Gastrocnemius medialis (tissue), 4 donors: ENCODE results near the gene TMEM192. TPM values are rescaled to one million over a fixed set of nuclear protein-coding genes. Genes with fewer than 3 reads are reported as not detected.

Experiments
- ATAC-seq, 2 donors: fragments of 150-250 bp; one replicate each; pipeline ENCODE4 v1.9.1; 2016
- DNase-seq, 2 donors: peaks; one replicate each; pipeline ENCODE4 v3.0.0-alpha.2; 2019
- H3K27ac ChIP-seq, 4 donors: fragments of 200-600 bp; sonication (generic); 1 replicate in 1 of 4; 2 replicates in 3 of 4; pipeline ENCODE4 v1.5.1; 2016 to 2018; ENCODE audit warnings: mild to moderate bottlenecking in 2 of 4, moderate library complexity in 1 of 4
- H3K27me3 ChIP-seq, 3 donors: fragments of 200-600 bp; sonication (generic) in 2 of 3; 1 replicate in 1 of 3; 2 replicates in 2 of 3; pipeline versions ENCODE4 v1.5.1 to v1.6.0; 2016 to 2019; ENCODE audit warnings: mild to moderate bottlenecking in 1 of 3, moderate library complexity in 1 of 3
- H3K36me3 ChIP-seq, 2 donors: fragments of 200-600 bp; sonication (generic) in 1 of 2; one replicate each; pipeline ENCODE4 v1.5.1; 2017 to 2018
- H3K4me1 ChIP-seq, 2 donors: fragments of 200-600 bp; sonication (generic) in 1 of 2; one replicate each; pipeline ENCODE4 v1.5.1; 2016 to 2017; ENCODE audit warnings: mild to moderate bottlenecking in 2 of 2
- H3K4me3 ChIP-seq, 4 donors: fragments of 200-600 bp; sonication (generic) in 3 of 4; 1 replicate in 1 of 4; 2 replicates in 3 of 4; pipeline ENCODE4 v1.5.1; 2016 to 2019; ENCODE audit warnings: mild to moderate bottlenecking in 2 of 4
- H3K9me3 ChIP-seq, 3 donors: fragments of 200-600 bp; sonication (generic) in 2 of 3; 1 replicate in 1 of 3; 2 replicates in 2 of 3; pipeline ENCODE4 v1.5.1; 2016 to 2019
- CTCF ChIP-seq, 5 experiments: fragments of 450-650 bp in 3 of 5; fragments of 200-600 bp in 2 of 5; sonication (generic) in 2 of 5; IDR thresholded peaks in 4 of 5; conservative IDR thresholded peaks in 1 of 5; 1 replicate in 4 of 5; 2 replicates in 1 of 5; pipeline ENCODE4 v1.5.1; 2016 to 2019; ENCODE audit warnings: antibody characterized with exemption in 5 of 5, mild to moderate bottlenecking in 3 of 5, moderate library complexity in 3 of 5
- POLR2A ChIP-seq, 2 donors: fragments of 450-650 bp; IDR thresholded peaks; one replicate each; pipeline ENCODE4 v1.6.1; 2017; ENCODE audit warnings: antibody characterized with exemption in 2 of 2, mild to moderate bottlenecking in 2 of 2, moderate library complexity in 2 of 2
- in situ Hi-C, 4 donors: fragments of 200-750 bp; cut with MboI; loops; one replicate each; pipeline versions ENCODE4 v1.15.0 to v1.8.0; 2017; ENCODE audit warnings: low sequenced_read_pairs in 4 of 4
- intact Hi-C: fragments of 100-400 bp; cut with DNase I; formaldehyde crosslinking; loops from one replicate; pipeline ENCODE4 v1.15.1; 2023; ENCODE audit warnings: low total_unique reads
- total RNA-seq, 4 donors: library from RNA; depleted of rRNA; stranded (reverse); fragments of >200 nt; gene quantifications; one replicate each; pipeline versions ENCODE4 v1.1.0 to v1.2.3, GENCODE V29; 2016

TMEM192 gene
- 10 to 100 TPM; 15.3 to 28.9 (median 17.8) TPM for total RNA-seq

GRCh38 chr4:165112368-165113121 is at the start of gene TMEM192:
TSS of gene TMEM192 (minus strand) at chr4:165112860. CDS start at chr4:165112773, 87 bp downstream.
- H3K9me3 ChIP-seq = no peaks in the 10 kb centered on the region
- peaks cover 10 to 11% of the 10 kb centered on the region in 2 donors for H3K4me1 ChIP-seq
- peak within 1 kb of the TSS; percentile 76 to 98 (median 88) for H3K4me3 ChIP-seq
- DNase-seq (peak; percentile 90 to 93), ATAC-seq (peak; percentile 93 to 95)
- TF ChIP-seq POLR2A (IDR thresholded peaks at IDR 0.05) (peak; percentile 78 to 86), CTCF (IDR thresholded peaks at IDR 0.05 in 4 of 5, conservative IDR thresholded peaks at IDR 0.05 in 1 of 5) (peak in 3 of 5 experiments; percentile 17 to 30 (median 21))
- H3K36me3 ChIP-seq = no peaks in the 10 kb centered on the region
- H3K27me3 ChIP-seq = peaks cover 0 to 2% (median 0%) of the 10 kb centered on the region in 3 donors
- in situ Hi-C loops (loop anchor here in 2 of 4 donors (10.0 kb wide), 2 partner anchors 212 to 222 kb away; partner anchors contain the start of gene MSMO1 (in 1 of the 2)), intact Hi-C loops (loop anchor here (1.0 to 10.0 kb wide), 4 partner anchors 34 to 1948 kb away; partner anchors contain the start of genes KLHL2, MSMO1 and NAF1)
- H3K27ac ChIP-seq = peak within 1 kb of the TSS; percentile 85 to 96 (median 92)

GRCh38 chr4:165158762-165159161 is 46.1 kb upstream of the TMEM192 start:
- in situ Hi-C loops = no loop called here
- H3K36me3 ChIP-seq = no peaks in the 10 kb centered on the region

DNA sequence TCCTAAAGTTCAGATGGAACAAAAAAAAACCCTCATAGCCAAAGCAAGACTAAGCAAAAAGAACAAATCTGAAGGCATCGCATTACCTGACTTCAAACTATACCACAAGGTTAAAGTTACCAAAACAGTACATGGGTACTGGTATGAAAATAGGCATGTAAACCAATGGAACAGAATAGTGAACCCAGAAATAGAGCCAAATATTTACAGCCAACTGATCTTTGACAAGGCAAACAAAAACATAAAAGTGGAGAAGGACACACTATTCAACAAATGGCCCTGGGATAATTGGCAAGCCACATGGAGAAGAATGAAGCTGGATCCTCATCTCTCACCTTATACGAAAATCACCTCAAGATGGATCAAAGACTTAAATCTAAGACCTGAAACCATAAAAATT is 44.2 kb upstream of the TMEM192 start:
- in situ Hi-C loops (no loop called here), intact Hi-C loops (no loop called here)
- Histone ChIP-seq H3K27ac (no peak overlapping the region), H3K36me3 (no peaks in the 10 kb centered on the region), H3K4me1 (no peaks in the 10 kb centered on the region), H3K27me3 (no peaks in the 10 kb centered on the region), H3K9me3 (no peaks in the 10 kb centered on the region), H3K4me3 (no peak overlapping the region)
- DNase-seq (no peak), ATAC-seq (no peak)
- TF ChIP-seq POLR2A (IDR thresholded peaks at IDR 0.05) (no peak), CTCF (IDR thresholded peaks at IDR 0.05 in 4 of 5, conservative IDR thresholded peaks at IDR 0.05 in 1 of 5) (no peak)

More at GRCh38 chr4:165158762-165159161, 46.1 kb upstream of the TMEM192 start:
- intact Hi-C loops = no loop called here
- Histone ChIP-seq H3K4me3 (no peak overlapping the region), H3K27me3 (no peaks in the 10 kb centered on the region), H3K27ac (no peak overlapping the region), H3K4me1 (no peaks in the 10 kb centered on the region), H3K9me3 (no peaks in the 10 kb centered on the region)
- no peak for DNase-seq
- no peak for ATAC-seq
- no peak for TF ChIP-seq POLR2A (IDR thresholded peaks at IDR 0.05)
- no peak for TF ChIP-seq CTCF (IDR thresholded peaks at IDR 0.05 in 4 of 5, conservative IDR thresholded peaks at IDR 0.05 in 1 of 5)

DNA sequence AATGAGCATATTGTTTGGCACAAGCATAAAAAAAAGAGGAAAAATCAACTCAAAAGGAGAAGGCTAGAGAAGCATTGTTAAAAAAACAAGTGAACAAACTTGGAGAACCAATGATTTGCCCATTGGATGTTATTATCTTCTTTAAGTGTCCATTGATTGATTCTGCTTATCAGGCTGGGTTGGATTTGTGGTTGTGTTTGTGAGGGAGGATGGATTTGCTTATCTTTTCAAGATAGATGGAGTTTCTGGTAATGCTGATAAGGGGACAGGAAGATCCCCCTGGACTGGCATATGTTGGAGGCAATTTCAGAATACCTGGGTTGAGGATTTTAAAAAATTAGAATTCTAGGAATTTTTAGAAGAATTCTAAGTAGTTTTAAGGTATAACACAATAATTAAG is 41.8 kb upstream of the TMEM192 start:
- H3K4me1 ChIP-seq = no peaks in the 10 kb centered on the region
- no peak for DNase-seq
- in situ Hi-C loops = no loop called here
- H3K27me3 ChIP-seq = no peaks in the 10 kb centered on the region
- H3K36me3 ChIP-seq = no peaks in the 10 kb centered on the region
- H3K4me3 ChIP-seq = no peak overlapping the region
- no peak for ATAC-seq
- H3K27ac ChIP-seq = no peak overlapping the region
- intact Hi-C loops = no loop called here
- H3K9me3 ChIP-seq = no peaks in the 10 kb centered on the region
- no peak for TF ChIP-seq POLR2A (IDR thresholded peaks at IDR 0.05)
- no peak for TF ChIP-seq CTCF (IDR thresholded peaks at IDR 0.05 in 4 of 5, conservative IDR thresholded peaks at IDR 0.05 in 1 of 5)
